IPS-20b (cell line): Measurements from ENCODE around the gene ITGA6.
A peak's percentile ranks its signal among the peaks of the same experiment; 100 is the strongest.

Experiments
- H3K27ac ChIP-seq: one replicate; pipeline ENCODE4 v1.5.1; 2013; ENCODE audit warnings: low read length
- H3K27me3 ChIP-seq: 2 replicates; pipeline ENCODE4 v1.6.1; 2013; ENCODE audit warnings: mild to moderate bottlenecking, low read length, inconsistent platforms; ENCODE audit not compliant: insufficient read depth
- H3K36me3 ChIP-seq: 2 replicates; pipeline ENCODE4 v1.6.1; 2013; ENCODE audit warnings: low read depth, mild to moderate bottlenecking, inconsistent platforms, low read length, moderate library complexity; ENCODE audit not compliant: insufficient read depth
- H3K4me1 ChIP-seq: 2 replicates; pipeline ENCODE4 v1.6.1; 2013; ENCODE audit warnings: mild to moderate bottlenecking, control low read depth, inconsistent platforms, low read length, moderate library complexity; ENCODE audit not compliant: insufficient read depth
- H3K4me3 ChIP-seq: 2 replicates; pipeline ENCODE4 v1.5.1; 2013; ENCODE audit warnings: mild to moderate bottlenecking, low read length, inconsistent platforms
- H3K9ac ChIP-seq: 2 replicates; pipeline ENCODE4 v1.6.1; 2013; ENCODE audit warnings: low read depth, mild to moderate bottlenecking, inconsistent platforms, low read length, moderate library complexity
- H3K9me3 ChIP-seq: 2 replicates; pipeline ENCODE4 v1.6.1; 2013; ENCODE audit warnings: mild to moderate bottlenecking, low read depth, low read length, inconsistent platforms; ENCODE audit not compliant: insufficient read depth

The ITGA6 gene

GRCh38 chr2:172446474-172447063, 19.2 kb downstream of the ITGA6 start:
- peaks cover 41% of the 10 kb centered on the region for H3K4me1 ChIP-seq

GRCh38 chr2:172447811-172448493, 20.6 kb downstream of the ITGA6 start:
- H3K4me1 ChIP-seq, result peaks cover 39% of the 10 kb centered on the region
- H3K9ac ChIP-seq, result no peak overlapping the region
- no peak overlapping the region for H3K4me3 ChIP-seq
- no peaks in the 10 kb centered on the region for H3K9me3 ChIP-seq
- H3K27me3 ChIP-seq, result no peaks in the 10 kb centered on the region
- H3K36me3 ChIP-seq, result peaks cover 6% of the 10 kb centered on the region; the same call in 1 of the 2 replicates
- no peak overlapping the region for H3K27ac ChIP-seq

More at GRCh38 chr2:172446474-172447063, 19.2 kb downstream of the ITGA6 start:
- Histone ChIP-seq H3K27me3 (no peaks in the 10 kb centered on the region), H3K9me3 (no peaks in the 10 kb centered on the region), H3K36me3 (peaks cover 6% of the 10 kb centered on the region; the same call in 1 of the 2 replicates), H3K27ac (no peak overlapping the region), H3K4me3 (no peak overlapping the region), H3K9ac (no peak overlapping the region)

GRCh38 chr2:172448544-172449267, 21.3 kb downstream of the ITGA6 start:
- Histone ChIP-seq H3K27me3 (no peaks in the 10 kb centered on the region), H3K9ac (no peak overlapping the region), H3K9me3 (no peaks in the 10 kb centered on the region), H3K4me3 (no peak overlapping the region), H3K36me3 (peaks cover 10% of the 10 kb centered on the region; the same call in 1 of the 2 replicates), H3K4me1 (peaks cover 42% of the 10 kb centered on the region), H3K27ac (no peak overlapping the region)

- H3K27me3 ChIP-seq, result no peaks in the 10 kb centered on the region
- no peak overlapping the region for H3K4me3 ChIP-seq
- no peak overlapping the region for H3K27ac ChIP-seq
- no peaks in the 10 kb centered on the region for H3K9me3 ChIP-seq
- H3K36me3 ChIP-seq, result peaks cover 4% of the 10 kb centered on the region; the same call in 1 of the 2 replicates
- H3K4me1 ChIP-seq, result peaks cover 54% of the 10 kb centered on the region
- no peak overlapping the region for H3K9ac ChIP-seq
These were observed 22.6 kb downstream of the ITGA6 start for GRCh38 chr2:172449911-172450550.

GRCh38 chr2:172451923-172452322, 24.5 kb downstream of the ITGA6 start:
- no peaks in the 10 kb centered on the region for H3K27me3 ChIP-seq
- H3K9ac ChIP-seq, result no peak overlapping the region
- H3K4me3 ChIP-seq, result no peak overlapping the region
- H3K27ac ChIP-seq, result no peak overlapping the region
- H3K9me3 ChIP-seq, result no peaks in the 10 kb centered on the region
- H3K4me1 ChIP-seq, result peaks cover 70% of the 10 kb centered on the region
- peaks cover 11% of the 10 kb centered on the region; the same call in 1 of the 2 replicates for H3K36me3 ChIP-seq

- Histone ChIP-seq H3K9me3 (no peaks in the 10 kb centered on the region), H3K4me3 (no peak overlapping the region), H3K27ac (no peak overlapping the region), H3K27me3 (no peaks in the 10 kb centered on the region), H3K4me1 (peaks cover 74% of the 10 kb centered on the region), H3K36me3 (peaks cover 11% of the 10 kb centered on the region; the same call in 1 of the 2 replicates), H3K9ac (no peak overlapping the region)
These were observed 25.5 kb downstream of the ITGA6 start for GRCh38 chr2:172452845-172453244.

- H3K36me3 ChIP-seq, result peaks cover 11% of the 10 kb centered on the region; the same call in 1 of the 2 replicates
- no peaks in the 10 kb centered on the region for H3K9me3 ChIP-seq
- peak overlapping the region; percentile 25; the same call in 1 of the 2 replicates for H3K9ac ChIP-seq
- H3K27me3 ChIP-seq, result no peaks in the 10 kb centered on the region
- H3K4me3 ChIP-seq, result peak overlapping the region; percentile 19; the same call in 1 of the 2 replicates
- H3K4me1 ChIP-seq, result peaks cover 62% of the 10 kb centered on the region
- peak overlapping the region; percentile 51 for H3K27ac ChIP-seq
These were observed 27.2 kb downstream of the ITGA6 start for GRCh38 chr2:172454404-172455120.

GRCh38 chr2:172455121-172455515, 27.7 kb downstream of the ITGA6 start:
- H3K4me3 ChIP-seq, result peak overlapping the region; percentile 19; the same call in 1 of the 2 replicates
- peaks cover 58% of the 10 kb centered on the region for H3K4me1 ChIP-seq
- peak overlapping the region; percentile 25; the same call in 1 of the 2 replicates for H3K9ac ChIP-seq
- H3K27me3 ChIP-seq, result no peaks in the 10 kb centered on the region
- peaks cover 11% of the 10 kb centered on the region; the same call in 1 of the 2 replicates for H3K36me3 ChIP-seq
- H3K9me3 ChIP-seq, result no peaks in the 10 kb centered on the region
- peak overlapping the region; percentile 43 for H3K27ac ChIP-seq

GRCh38 chr2:172456002-172456401, 28.6 kb downstream of the ITGA6 start:
- Histone ChIP-seq H3K9ac (peak overlapping the region; percentile 25; the same call in 1 of the 2 replicates), H3K9me3 (no peaks in the 10 kb centered on the region), H3K36me3 (peaks cover 11% of the 10 kb centered on the region; the same call in 1 of the 2 replicates), H3K4me3 (no peak overlapping the region), H3K4me1 (peaks cover 57% of the 10 kb centered on the region), H3K27ac (no peak overlapping the region), H3K27me3 (no peaks in the 10 kb centered on the region)

- no peaks in the 10 kb centered on the region for H3K27me3 ChIP-seq
- no peak overlapping the region for H3K27ac ChIP-seq
- H3K4me3 ChIP-seq, result no peak overlapping the region
- no peak overlapping the region for H3K9ac ChIP-seq
- peaks cover 64% of the 10 kb centered on the region for H3K4me1 ChIP-seq
- H3K9me3 ChIP-seq, result no peaks in the 10 kb centered on the region
- H3K36me3 ChIP-seq, result peaks cover 11% of the 10 kb centered on the region; the same call in 1 of the 2 replicates
These were observed 30.1 kb downstream of the ITGA6 start for GRCh38 chr2:172457536-172457935.
